ENCODE results near the gene NPIPB2.
"Not testable (repeated sequence)": the region's sequence is repeated elsewhere in the genome, so short reads cannot be mapped to it uniquely, and the experiment has no call there.

NPIPB2 gene

GRCh38 chr16:11957591-11958395, 15.9 kb upstream of the NPIPB2 start:
- DNase-seq (ENCODE audit: low read depth): no peak

- no peak for DNase-seq (ENCODE audit: low read depth)
These were observed 14.7 kb upstream of the NPIPB2 start for GRCh38 chr16:11956558-11956957.

- no peak for DNase-seq (ENCODE audit: low read depth)
These were observed 13.9 kb upstream of the NPIPB2 start for GRCh38 chr16:11955713-11956123.

GRCh38 chr16:11953576-11953975, 11.7 kb upstream of the NPIPB2 start:
- not testable (repeated sequence) for DNase-seq (ENCODE audit: low read depth)

GRCh38 chr16:11950388-11950787, 8.5 kb upstream of the NPIPB2 start:
- DNase-seq (ENCODE audit: low read depth): no peak

GRCh38 chr16:11949527-11949926, 7.7 kb upstream of the NPIPB2 start:
- DNase-seq (ENCODE audit: low read depth): no peak

- no peak for DNase-seq (ENCODE audit: low read depth)
These were observed 7.0 kb upstream of the NPIPB2 start for GRCh38 chr16:11948819-11949218.

- no peak for DNase-seq (ENCODE audit: low read depth)
These were observed 4.6 kb upstream of the NPIPB2 start for GRCh38 chr16:11946433-11946832.

GRCh38 chr16:11927350-11927749, 14.5 kb downstream of the NPIPB2 start:
- DNase-seq (ENCODE audit: low read depth): not testable (repeated sequence)

- not testable (repeated sequence) for DNase-seq (ENCODE audit: low read depth)
These were observed 17.8 kb downstream of the NPIPB2 start for GRCh38 chr16:11924046-11924445.

GRCh38 chr16:11916524-11917285, 25.1 kb downstream of the NPIPB2 start:
- no peak for DNase-seq (ENCODE audit: low read depth)

- peak; percentile 99 for DNase-seq (ENCODE audit: low read depth)
These were observed 26.0 kb downstream of the NPIPB2 start, which contains the start of gene GSPT1 for GRCh38 chr16:11915644-11916523. Gene GSPT1 (minus strand): TSS chr16:11915956. CDS start chr16:11915720, 236 bp downstream.

GRCh38 chr16:11915114-11915643, 26.7 kb downstream of the NPIPB2 start:
- DNase-seq (ENCODE audit: low read depth): peak; percentile 34

GRCh38 chr16:11914210-11915113, 27.4 kb downstream of the NPIPB2 start:
- peak; percentile 6 for DNase-seq (ENCODE audit: low read depth)

GRCh38 chr16:11913425-11914079, 28.3 kb downstream of the NPIPB2 start:
- no peak for DNase-seq (ENCODE audit: low read depth)

GRCh38 chr16:11909653-11910545, 31.9 kb downstream of the NPIPB2 start:
- DNase-seq (ENCODE audit: low read depth): no peak

- no peak for DNase-seq (ENCODE audit: low read depth)
These were observed 34.5 kb downstream of the NPIPB2 start for GRCh38 chr16:11907160-11907970.

GRCh38 chr16:11903906-11904305, 37.9 kb downstream of the NPIPB2 start:
- DNase-seq (ENCODE audit: low read depth): no peak

Measured in stimulated activated CD8-positive, alpha-beta memory T cell treated with anti-CD3 and anti-CD28 coated beads, Interleukin-12 subunit alpha, Interleukin-12 subunit beta, amount 100 ng/mL, for 4 hours (primary cell).